T-helper 1 cell treated with Interleukin-12 subunit alpha and Interleukin-12 subunit beta and Interleukin-4 antibody, amounts not matched to agents 30 μg/mL and 1 μg/mL, for 36 hours (primary cell): ENCODE measurements around the gene PRR3.
"Not testable (repeated sequence)": the region's sequence is repeated elsewhere in the genome, so short reads cannot be mapped to it uniquely, and the experiment has no call there.

Source experiments
- H3K27ac Mint-ChIP-seq: one replicate; pipeline ENCODE4 v1.8.0; 2021; ENCODE audit warnings: mild to moderate bottlenecking, mixed read lengths
- H3K27me3 Mint-ChIP-seq: one replicate; pipeline ENCODE4 v1.8.0; 2021; ENCODE audit warnings: low read depth, mixed read lengths
- H3K36me3 Mint-ChIP-seq: one replicate; pipeline ENCODE4 v1.8.0; 2021; ENCODE audit warnings: low read depth, mixed read lengths
- H3K4me1 Mint-ChIP-seq: one replicate; pipeline ENCODE4 v1.8.0; 2021; ENCODE audit warnings: low read depth, mixed read lengths
- H3K4me3 Mint-ChIP-seq: one replicate; pipeline ENCODE4 v1.8.0; 2021; ENCODE audit warnings: mild to moderate bottlenecking, moderate library complexity, mixed read lengths
- H3K9me3 Mint-ChIP-seq: one replicate; pipeline ENCODE4 v1.8.0; 2021; ENCODE audit warnings: mixed read lengths

Gene PRR3, protein sequence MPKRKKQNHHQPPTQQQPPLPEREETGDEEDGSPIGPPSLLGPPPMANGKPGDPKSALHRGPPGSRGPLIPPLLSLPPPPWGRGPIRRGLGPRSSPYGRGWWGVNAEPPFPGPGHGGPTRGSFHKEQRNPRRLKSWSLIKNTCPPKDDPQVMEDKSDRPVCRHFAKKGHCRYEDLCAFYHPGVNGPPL

GRCh38 chr6:30556906-30557682, at the start of gene PRR3:
Gene PRR3 (plus strand): TSS chr6:30557295. CDS start chr6:30557345, 50 bp downstream.
- peaks cover 23% of the 10 kb centered on the region for H3K36me3 Mint-ChIP-seq
- no peaks in the 10 kb centered on the region for H3K9me3 Mint-ChIP-seq
- H3K27ac Mint-ChIP-seq, result peak within 1 kb of the TSS; percentile 100
- H3K4me3 Mint-ChIP-seq, result peak within 1 kb of the TSS; percentile 99
- no peaks in the 10 kb centered on the region for H3K27me3 Mint-ChIP-seq
- H3K4me1 Mint-ChIP-seq, result peaks cover 23% of the 10 kb centered on the region

DNA sequence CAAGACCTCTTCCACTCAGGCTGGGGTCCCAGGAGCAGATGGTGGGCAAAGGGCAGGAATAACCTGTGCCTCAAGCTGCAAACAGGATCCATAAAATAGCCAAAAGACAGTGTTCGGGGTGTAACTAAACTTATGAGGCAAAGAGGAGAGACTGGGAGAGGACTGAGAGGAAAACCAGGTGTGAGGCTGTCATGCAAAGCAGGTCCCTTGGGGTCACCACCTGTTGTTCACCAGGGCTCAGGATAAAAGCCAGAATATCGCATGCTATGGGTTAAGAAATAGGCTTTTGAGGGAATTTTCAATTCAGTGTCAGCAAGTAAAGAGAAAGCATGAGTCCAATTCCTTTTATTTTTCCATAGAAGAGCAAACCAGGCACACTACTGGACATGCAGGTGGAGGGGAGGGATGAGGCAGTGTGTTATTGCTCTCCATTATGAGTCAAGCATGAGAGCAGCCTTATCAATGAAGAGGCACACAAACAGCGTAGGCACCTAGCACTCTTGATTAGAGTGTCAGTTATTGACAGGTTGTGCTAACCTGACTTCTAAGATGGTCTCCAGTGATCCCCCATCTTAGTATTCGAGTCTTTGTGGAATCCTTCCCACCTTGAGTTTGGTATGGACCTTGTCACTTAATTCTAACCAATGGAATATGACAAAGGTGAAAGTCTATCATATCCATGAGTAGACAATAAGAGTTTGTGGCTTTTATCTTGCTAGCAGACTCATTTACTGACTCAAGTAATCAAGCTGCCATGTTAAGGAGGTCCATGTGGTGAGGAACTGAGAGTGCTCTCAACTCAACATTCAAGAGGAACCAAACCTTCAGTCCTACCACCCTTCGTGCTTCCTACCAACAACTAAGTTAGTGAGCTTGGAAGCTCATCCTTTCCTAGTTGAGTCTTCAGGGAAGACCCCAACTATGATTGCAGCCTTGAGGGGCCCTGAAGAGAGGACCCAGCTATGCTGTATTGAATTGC, 49.0 kb upstream of the PRR3 start:
- H3K9me3 Mint-ChIP-seq, result no peaks in the 10 kb centered on the region
- H3K27me3 Mint-ChIP-seq, result no peaks in the 10 kb centered on the region
- no peaks in the 10 kb centered on the region for H3K36me3 Mint-ChIP-seq
- H3K4me3 Mint-ChIP-seq, result no peak overlapping the region
- peaks cover 42% of the 10 kb centered on the region for H3K4me1 Mint-ChIP-seq
- H3K27ac Mint-ChIP-seq, result peak overlapping the region; percentile 85

GRCh38 chr6:30508890-30509736, 48.0 kb upstream of the PRR3 start:
- H3K36me3 Mint-ChIP-seq, result no peaks in the 10 kb centered on the region
- H3K27ac Mint-ChIP-seq, result peak overlapping the region; percentile 85
- peaks cover 44% of the 10 kb centered on the region for H3K4me1 Mint-ChIP-seq
- no peaks in the 10 kb centered on the region for H3K9me3 Mint-ChIP-seq
- no peaks in the 10 kb centered on the region for H3K27me3 Mint-ChIP-seq
- peak overlapping the region; percentile 53 for H3K4me3 Mint-ChIP-seq

DNA sequence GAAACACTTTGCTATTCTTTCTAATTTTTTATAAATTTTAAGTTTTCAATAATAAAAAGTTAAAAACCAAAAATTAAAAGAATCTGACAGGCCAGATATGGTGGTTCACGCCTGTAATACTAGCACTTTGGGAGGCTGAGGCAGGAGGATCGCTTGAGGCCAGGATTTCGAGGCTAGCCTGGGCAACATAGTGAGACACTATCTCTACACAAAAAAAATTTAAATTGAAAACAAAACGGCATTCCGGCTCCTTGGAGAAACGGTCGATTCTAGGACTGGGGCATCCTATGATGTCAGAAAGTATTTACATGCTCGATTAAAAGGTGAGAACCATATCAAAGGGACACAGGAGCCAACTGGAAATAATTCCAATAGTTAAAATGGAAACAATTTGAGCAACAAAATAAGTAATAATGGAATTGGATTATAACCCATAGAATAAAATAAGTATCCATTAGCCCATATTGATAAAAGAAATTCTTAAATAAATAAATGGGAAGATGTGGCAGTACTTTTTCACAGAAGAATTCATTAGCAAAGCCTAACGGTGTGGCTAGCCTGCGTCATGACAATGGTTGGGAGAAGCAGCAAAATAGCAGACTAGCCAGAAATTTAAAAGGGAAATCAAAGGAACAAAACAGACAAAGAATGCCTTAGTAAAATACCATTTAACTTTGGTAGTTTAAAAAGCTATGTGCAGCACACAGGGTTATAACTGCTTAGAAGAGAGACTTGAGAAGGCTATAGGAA, 46.5 kb upstream of the PRR3 start:
- Mint-ChIP-seq H3K27me3 (no peaks in the 10 kb centered on the region), H3K9me3 (no peaks in the 10 kb centered on the region), H3K4me1 (peaks cover 55% of the 10 kb centered on the region), H3K27ac (no peak overlapping the region), H3K4me3 (no peak overlapping the region), H3K36me3 (no peaks in the 10 kb centered on the region)

- Mint-ChIP-seq H3K4me3 (no peak overlapping the region), H3K27ac (no peak overlapping the region), H3K4me1 (peaks cover 57% of the 10 kb centered on the region), H3K36me3 (no peaks in the 10 kb centered on the region), H3K9me3 (no peaks in the 10 kb centered on the region), H3K27me3 (no peaks in the 10 kb centered on the region)
These were observed 45.9 kb upstream of the PRR3 start for GRCh38 chr6:30511169-30511546.

DNA sequence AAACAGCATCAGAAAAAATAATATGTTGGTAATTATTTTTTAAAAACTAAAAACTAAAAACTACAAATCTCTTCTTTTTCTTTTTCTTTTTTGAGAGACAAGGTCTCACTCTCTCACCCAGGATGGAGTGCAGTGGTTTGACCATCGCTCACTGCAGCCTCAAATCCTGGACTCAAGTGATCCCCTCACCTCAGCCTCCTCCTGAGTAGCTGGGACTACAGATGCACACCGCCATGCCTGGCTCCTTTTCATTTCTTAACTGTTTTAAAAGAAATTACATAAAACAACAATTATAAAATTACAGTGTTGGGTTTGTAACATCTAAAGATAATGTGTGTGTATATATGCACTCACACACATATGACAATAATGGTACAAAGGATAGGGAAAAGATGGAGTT, 43.6 kb upstream of the PRR3 start:
- Mint-ChIP-seq H3K36me3 (peaks cover 3% of the 10 kb centered on the region), H3K27ac (no peak overlapping the region), H3K4me3 (no peak overlapping the region), H3K27me3 (no peaks in the 10 kb centered on the region), H3K9me3 (peaks cover 3% of the 10 kb centered on the region), H3K4me1 (peaks cover 52% of the 10 kb centered on the region)

GRCh38 chr6:30515106-30515505, 42.0 kb upstream of the PRR3 start:
- Mint-ChIP-seq H3K36me3 (peaks cover 11% of the 10 kb centered on the region), H3K27me3 (no peaks in the 10 kb centered on the region), H3K27ac (peak overlapping the region; percentile 94), H3K9me3 (peaks cover 8% of the 10 kb centered on the region), H3K4me3 (peak overlapping the region; percentile 83), H3K4me1 (peaks cover 46% of the 10 kb centered on the region)

- Mint-ChIP-seq H3K4me3 (peak overlapping the region; percentile 84), H3K9me3 (peaks cover 8% of the 10 kb centered on the region), H3K27ac (peak overlapping the region; percentile 96), H3K36me3 (peaks cover 13% of the 10 kb centered on the region), H3K4me1 (peaks cover 37% of the 10 kb centered on the region), H3K27me3 (no peaks in the 10 kb centered on the region)
These were observed 40.9 kb upstream of the PRR3 start for GRCh38 chr6:30515944-30516753.

DNA sequence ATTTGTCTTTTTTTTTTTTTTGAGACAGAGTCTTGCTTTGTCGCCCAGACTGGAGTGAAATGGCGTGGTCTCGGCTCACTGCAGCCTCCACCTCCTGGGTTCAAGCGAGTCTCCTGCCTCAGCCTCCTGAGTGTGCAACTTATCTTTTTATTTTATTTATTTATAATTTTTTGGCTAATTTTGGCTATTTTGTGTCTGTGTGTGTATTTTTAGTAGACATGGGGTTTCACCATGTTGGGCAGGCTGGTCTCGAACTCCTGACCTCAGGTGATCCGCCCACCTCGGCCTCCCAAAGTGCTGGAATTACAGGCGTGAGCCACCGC, 40.4 kb upstream of the PRR3 start:
- H3K27me3 Mint-ChIP-seq, H3K9me3 Mint-ChIP-seq: not testable (repeated sequence)
- H3K36me3 Mint-ChIP-seq, result peaks cover 13% of the 10 kb centered on the region
- H3K4me3 Mint-ChIP-seq, result peak overlapping the region; percentile 84
- H3K4me1 Mint-ChIP-seq, result peaks cover 32% of the 10 kb centered on the region
- H3K27ac Mint-ChIP-seq, result peak overlapping the region; percentile 96

DNA sequence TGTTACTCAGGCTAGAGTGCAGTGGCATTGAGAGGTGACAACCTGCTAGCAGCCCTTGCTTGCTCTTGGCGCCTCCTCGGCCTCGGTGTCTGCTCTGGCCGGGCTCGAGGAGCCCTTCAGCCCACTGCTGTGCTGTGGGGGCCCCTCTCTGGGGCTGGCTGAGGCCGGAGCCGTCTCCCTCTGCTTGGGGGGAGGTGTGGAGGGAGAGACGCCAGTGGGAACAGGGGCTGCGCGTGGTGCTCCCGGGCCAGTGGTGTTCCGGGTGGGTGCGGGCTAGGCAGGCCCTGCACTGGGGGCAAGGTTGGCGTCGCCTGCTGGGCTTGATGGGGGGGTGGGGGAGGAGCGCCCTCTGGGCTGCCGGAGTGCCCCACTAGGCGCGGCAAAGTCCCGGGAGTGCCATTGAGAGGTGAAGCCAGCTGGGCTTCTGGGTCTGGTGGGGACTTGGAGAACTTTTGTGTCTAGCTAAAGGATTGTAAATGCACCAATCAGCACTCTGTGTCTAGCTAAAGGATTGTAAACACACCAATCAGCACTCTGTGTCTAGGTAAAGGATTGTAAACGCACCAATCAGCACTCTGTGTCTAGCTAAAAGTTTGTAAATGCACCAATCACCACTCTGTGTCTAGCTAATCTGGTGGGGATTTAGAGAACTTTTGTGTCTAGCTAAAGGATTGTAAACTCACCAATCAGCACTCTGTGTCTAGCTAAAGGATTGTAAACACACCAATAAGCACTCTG, 39.2 kb upstream of the PRR3 start:
- H3K4me3 Mint-ChIP-seq, H3K27me3 Mint-ChIP-seq, H3K9me3 Mint-ChIP-seq: not testable (repeated sequence)
- Mint-ChIP-seq H3K4me1 (peaks cover 36% of the 10 kb centered on the region), H3K36me3 (peaks cover 18% of the 10 kb centered on the region), H3K27ac (peak overlapping the region; percentile 52)

DNA sequence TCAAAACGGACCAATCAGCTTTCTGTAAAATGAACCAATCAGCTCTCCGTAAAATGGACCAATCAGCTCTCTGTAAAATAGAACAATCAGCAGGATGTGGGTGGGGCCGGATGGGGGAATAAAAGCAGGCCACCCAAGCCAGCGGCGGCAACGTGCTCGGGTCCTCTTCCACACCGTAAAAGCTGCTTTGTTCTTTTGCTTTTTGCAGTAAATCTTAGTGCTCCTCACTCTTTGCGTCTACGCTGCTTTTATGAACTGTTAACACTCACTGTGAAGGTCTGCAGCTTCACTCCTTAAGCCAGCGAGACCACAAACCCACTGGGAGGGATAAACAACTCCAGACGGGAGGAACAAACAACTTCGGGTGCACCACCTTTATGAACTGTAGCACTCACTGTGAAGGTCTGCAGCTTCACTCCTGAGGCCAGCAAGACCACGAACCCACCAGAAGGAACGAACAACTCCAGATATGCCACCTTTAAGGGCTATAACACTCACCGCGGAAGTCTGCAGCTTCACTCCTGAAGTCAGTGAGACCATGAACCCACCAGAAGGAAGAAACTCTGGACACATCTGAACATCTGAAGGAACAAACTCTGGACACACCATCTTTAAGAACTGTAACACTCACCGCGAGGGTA, 38.5 kb upstream of the PRR3 start:
- not testable (repeated sequence) for H3K4me3 Mint-ChIP-seq, H3K27me3 Mint-ChIP-seq
- peaks cover 36% of the 10 kb centered on the region for H3K4me1 Mint-ChIP-seq
- H3K9me3 Mint-ChIP-seq, result peaks cover 11% of the 10 kb centered on the region
- H3K27ac Mint-ChIP-seq, result peak overlapping the region; percentile 52
- H3K36me3 Mint-ChIP-seq, result peaks cover 20% of the 10 kb centered on the region

DNA sequence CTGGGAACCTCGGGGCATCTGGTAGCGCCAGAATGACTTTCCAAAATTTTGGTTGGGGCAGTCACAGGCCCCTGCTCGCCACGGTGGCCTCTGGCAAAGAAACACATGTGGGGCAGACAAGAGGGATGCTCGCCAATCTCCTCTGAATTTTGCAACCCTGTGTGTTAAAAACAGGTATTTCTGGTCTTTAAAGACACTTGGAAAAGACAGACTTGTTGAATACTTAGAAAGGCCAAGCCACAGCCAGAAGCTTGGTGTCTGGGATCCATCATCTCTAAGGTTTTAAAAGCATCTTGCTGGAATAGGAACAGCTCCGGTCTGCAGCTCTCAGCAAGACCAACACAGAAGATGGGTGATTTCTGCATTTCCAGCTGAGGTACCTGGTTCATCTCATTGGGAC, 36.6 kb upstream of the PRR3 start:
- peaks cover 23% of the 10 kb centered on the region for H3K36me3 Mint-ChIP-seq
- no peak overlapping the region for H3K4me3 Mint-ChIP-seq
- H3K27me3 Mint-ChIP-seq, result no peaks in the 10 kb centered on the region
- H3K4me1 Mint-ChIP-seq, result peaks cover 23% of the 10 kb centered on the region
- H3K27ac Mint-ChIP-seq, result no peak overlapping the region
- H3K9me3 Mint-ChIP-seq, result peaks cover 21% of the 10 kb centered on the region
